ENCODE results near the gene CLN3.
"Not testable (repeated sequence)": the region's sequence is repeated elsewhere in the genome, so short reads cannot be mapped to it uniquely, and the experiment has no call there.

The CLN3 gene

DNA sequence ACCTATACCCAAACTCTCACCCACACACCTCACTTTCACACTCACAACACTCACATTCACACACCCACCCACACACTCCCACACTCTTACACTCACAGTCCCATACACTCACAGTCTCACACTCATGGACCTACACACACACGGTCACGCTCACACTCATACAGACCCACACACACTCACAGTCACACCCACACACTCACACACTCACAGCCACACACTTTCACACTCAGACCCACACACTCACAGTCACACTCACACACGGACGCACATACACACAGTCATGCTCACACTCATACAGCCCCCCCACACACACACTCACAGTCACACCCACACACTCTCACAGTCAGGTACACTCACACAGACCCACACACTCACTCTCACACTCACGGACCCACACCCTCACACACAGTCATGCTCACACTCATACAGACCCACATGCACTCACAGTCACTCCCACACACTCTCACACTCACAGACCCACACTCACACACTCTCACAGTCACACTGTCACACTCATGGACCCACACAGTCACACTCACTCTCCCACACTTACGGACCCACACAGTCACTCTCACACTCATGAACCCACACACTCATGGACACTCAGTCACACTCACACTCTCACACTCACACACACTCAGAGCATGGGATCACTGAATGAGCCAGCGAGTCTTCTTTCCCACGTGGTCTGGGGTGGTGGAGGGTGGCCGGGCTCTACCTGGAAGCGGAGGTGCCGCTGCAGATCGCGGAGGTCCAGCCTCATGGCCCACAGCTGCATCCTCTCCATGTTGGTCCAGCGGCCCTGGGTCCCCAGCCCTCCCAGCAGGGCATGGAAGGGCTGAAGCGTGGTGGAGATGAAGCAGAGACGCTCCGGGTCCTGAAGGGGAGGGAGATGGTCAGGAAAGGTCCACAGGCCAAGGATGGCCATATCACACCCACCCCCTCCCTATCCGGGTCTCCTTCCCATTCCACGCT is 9.7 kb upstream of the CLN3 start:
- TF ChIP-seq MYC (IDR thresholded peaks at IDR 0.05; ENCODE audit: low read depth, low read length) = no peak
- TF ChIP-seq, protein P1, sequence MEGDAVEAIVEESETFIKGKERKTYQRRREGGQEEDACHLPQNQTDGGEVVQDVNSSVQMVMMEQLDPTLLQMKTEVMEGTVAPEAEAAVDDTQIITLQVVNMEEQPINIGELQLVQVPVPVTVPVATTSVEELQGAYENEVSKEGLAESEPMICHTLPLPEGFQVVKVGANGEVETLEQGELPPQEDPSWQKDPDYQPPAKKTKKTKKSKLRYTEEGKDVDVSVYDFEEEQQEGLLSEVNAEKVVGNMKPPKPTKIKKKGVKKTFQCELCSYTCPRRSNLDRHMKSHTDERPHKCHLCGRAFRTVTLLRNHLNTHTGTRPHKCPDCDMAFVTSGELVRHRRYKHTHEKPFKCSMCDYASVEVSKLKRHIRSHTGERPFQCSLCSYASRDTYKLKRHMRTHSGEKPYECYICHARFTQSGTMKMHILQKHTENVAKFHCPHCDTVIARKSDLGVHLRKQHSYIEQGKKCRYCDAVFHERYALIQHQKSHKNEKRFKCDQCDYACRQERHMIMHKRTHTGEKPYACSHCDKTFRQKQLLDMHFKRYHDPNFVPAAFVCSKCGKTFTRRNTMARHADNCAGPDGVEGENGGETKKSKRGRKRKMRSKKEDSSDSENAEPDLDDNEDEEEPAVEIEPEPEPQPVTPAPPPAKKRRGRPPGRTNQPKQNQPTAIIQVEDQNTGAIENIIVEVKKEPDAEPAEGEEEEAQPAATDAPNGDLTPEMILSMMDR (IDR thresholded peaks at IDR 0.05; ENCODE audit: low read depth, low read length) = no peak
- TF ChIP-seq POLR2A (IDR thresholded peaks at IDR 0.05; ENCODE audit: extremely low read depth, insufficient read length) = no peak
- TF ChIP-seq, protein P2, sequence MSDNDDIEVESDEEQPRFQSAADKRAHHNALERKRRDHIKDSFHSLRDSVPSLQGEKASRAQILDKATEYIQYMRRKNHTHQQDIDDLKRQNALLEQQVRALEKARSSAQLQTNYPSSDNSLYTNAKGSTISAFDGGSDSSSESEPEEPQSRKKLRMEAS (IDR thresholded peaks at IDR 0.05; ENCODE audit: low read depth, low read length) = no peak
- no peak for DNase-seq (ENCODE audit: low read depth)
- no peak overlapping the region for H3K4me3 ChIP-seq (ENCODE audit: low read depth, low read length)

DNA sequence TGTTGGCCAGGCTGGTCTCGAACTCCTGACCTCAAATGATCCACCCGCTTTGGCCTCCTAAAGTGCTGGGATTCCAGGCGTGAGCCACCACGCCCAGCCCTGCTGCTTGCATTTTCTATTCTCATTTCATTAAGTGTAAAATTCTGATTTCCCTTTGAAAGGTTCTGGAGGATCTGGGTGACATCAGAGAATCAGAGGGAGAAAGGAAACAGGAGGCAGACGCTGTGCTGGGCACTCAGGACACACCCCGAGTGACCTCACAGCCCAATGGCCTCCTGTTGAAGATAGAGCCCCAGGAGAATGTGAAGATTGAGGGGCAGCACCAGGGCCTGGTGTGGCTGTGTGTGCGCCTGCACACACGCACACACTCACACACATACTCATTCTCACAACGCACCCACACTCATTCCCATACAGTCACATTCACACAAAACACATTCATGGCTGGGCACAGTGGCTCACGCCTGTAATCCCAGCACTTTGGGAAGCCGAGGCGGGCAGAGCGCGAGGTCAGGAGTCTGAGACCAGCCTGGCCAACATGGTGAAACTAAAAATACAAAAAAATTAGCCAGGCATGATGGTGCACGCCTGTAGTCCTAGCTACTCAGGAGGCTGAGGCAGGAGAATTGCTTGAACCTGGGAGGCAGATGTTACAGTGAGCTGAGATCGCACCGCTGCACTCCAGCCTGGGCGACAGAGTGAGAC is 8.8 kb upstream of the CLN3 start:
- DNase-seq (ENCODE audit: low read depth); H3K4me3 ChIP-seq (ENCODE audit: low read depth, low read length): not testable (repeated sequence)

GRCh38 chr16:28499854-28500253 is 8.0 kb upstream of the CLN3 start:
- no peak overlapping the region for H3K4me3 ChIP-seq (ENCODE audit: low read depth, low read length)
- no peak for DNase-seq (ENCODE audit: low read depth)
- TF ChIP-seq, protein P1 (IDR thresholded peaks at IDR 0.05; ENCODE audit: low read depth, low read length) = no peak
- TF ChIP-seq, protein P2 (IDR thresholded peaks at IDR 0.05; ENCODE audit: low read depth, low read length) = no peak
- TF ChIP-seq MYC (IDR thresholded peaks at IDR 0.05; ENCODE audit: low read depth, low read length) (no peak), POLR2A (IDR thresholded peaks at IDR 0.05; ENCODE audit: extremely low read depth, insufficient read length) (no peak)

GRCh38 chr16:28498666-28499381 is 7.0 kb upstream of the CLN3 start:
- no peak for DNase-seq (ENCODE audit: low read depth)
- no peak overlapping the region for H3K4me3 ChIP-seq (ENCODE audit: low read depth, low read length)
- TF ChIP-seq MYC (IDR thresholded peaks at IDR 0.05; ENCODE audit: low read depth, low read length) (no peak), POLR2A (IDR thresholded peaks at IDR 0.05; ENCODE audit: extremely low read depth, insufficient read length) (no peak)
- TF ChIP-seq, protein P1 (IDR thresholded peaks at IDR 0.05; ENCODE audit: low read depth, low read length) = no peak
- TF ChIP-seq, protein P2 (IDR thresholded peaks at IDR 0.05; ENCODE audit: low read depth, low read length) = no peak

DNA sequence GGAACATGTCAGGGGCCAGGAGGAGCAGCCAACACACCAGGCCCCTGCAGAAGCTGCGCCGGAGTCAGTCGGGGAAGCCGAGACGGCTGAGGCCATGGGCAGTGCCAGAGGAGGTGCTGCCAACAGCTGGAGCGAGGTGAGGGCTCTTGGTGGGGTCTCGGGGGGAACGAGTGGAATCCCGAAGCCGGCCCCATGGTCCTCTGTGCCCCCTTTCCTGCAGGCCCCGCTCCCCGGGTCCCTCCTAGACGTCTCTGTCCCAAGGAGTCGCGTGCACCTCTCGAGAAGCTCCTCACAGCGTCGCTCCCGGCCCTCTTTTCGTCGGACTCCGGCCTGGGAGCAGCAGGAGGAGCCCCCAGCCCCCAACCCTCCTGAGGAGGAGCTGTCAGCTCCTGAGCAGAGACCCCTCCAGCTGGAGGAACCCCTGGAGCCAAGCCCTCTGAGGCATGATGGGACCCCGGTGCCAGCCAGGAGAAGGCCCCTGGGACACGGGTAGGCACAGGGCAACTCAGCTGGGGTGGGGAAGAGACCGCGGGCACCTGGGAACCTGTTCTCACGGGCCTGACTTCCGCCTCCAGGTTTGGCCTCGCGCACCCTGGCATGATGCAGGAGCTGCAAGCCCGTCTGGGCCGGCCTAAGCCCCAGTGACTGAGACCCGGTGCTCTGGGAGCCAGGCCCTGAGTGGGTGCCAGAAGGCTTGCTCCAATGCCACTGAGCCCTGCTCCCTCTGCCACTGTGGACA is 6.2 kb upstream of the CLN3 start:
- no peak for DNase-seq (ENCODE audit: low read depth)
- no peak overlapping the region for H3K4me3 ChIP-seq (ENCODE audit: low read depth, low read length)
- TF ChIP-seq, protein P2 (IDR thresholded peaks at IDR 0.05; ENCODE audit: low read depth, low read length) = no peak

DNA sequence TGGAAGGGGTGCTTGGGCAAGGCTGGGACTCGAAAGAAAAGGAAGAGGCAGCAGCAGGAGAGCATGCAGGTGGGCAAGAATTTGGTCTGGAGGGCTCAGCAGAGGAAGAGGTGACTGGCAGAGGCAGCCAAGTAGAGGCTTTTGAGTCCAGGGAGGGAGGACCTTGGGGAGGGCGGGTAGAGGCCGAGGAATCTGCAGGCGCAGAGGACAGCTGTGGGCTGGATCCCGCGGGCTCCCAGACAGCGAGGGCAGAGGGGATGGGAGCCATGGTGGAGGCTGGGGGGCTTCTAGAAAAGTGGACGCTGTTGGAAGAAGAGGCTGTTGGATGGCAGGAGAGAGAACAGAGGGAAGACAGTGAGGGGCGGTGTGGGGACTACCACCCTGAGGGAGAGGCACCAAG is 5.5 kb upstream of the CLN3 start:
- no peak overlapping the region for H3K4me3 ChIP-seq (ENCODE audit: low read depth, low read length)
- no peak for DNase-seq (ENCODE audit: low read depth)
- TF ChIP-seq, protein P1 (IDR thresholded peaks at IDR 0.05; ENCODE audit: low read depth, low read length) = no peak
- no peak for TF ChIP-seq POLR2A (IDR thresholded peaks at IDR 0.05; ENCODE audit: extremely low read depth, insufficient read length)
- TF ChIP-seq, protein P2 (IDR thresholded peaks at IDR 0.05; ENCODE audit: low read depth, low read length) = no peak
- no peak for TF ChIP-seq MYC (IDR thresholded peaks at IDR 0.05; ENCODE audit: low read depth, low read length)

Measured in NB4 (cell line).